Measurements from ENCODE around the gene DUSP14. TPM values are rescaled to one million over a fixed set of nuclear protein-coding genes. Genes with fewer than 3 reads are reported as not detected.

The DUSP14 gene
- total and polyA plus RNA-seq, 9 of the 15 experiments (the other 6 are each of a cell fraction or from before 2014, with no cell fraction given) = 20.2 to 74.0 (median 31.8) TPM

DNA sequence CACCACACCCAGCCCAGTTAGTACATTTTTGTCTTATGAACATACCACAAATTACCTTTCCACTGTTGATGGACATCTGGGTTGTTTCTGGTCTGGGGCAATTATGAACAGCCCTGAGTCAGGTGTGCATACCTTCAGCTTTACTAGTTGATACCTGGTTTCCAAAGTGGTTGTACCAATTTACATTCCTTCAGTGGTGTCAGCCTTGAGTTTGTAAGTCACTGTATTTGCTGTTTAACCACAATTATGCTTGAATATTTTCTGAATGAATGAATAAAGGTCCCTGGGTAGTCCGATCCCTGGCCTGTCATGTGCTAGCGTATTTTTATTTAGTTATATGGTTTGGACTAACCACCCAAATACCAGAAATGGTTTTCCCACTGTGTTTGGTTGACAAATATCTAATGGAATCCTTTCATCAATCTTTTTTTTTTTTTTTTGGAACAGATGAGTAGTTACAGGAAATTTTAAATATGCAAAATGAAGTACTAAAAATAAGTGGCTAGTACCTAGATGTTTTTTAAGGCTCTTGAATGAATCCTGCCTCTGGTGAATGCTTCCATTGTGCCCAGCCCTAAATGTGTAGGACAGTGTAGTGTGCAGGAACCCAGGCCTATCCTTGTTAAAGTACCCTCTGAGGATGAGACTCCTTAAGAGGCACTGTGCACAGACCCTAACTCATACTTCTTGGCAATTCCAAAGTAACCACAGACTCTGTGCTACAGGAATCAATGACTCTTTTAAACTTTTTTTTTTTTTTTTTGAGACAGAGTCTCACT is 3.7 kb downstream of the DUSP14 start:
- CTCF ChIA-PET (ENCODE audit: low intra/inter-chr PET ratio) = interaction anchor here (0.6 kb wide), 2 partner anchors 119 to 926 kb away, joined by 3 to 4 read pairs; no protein-coding TSS in a partner anchor
- intact Hi-C loops (cut with micrococcal nuclease) = no loop called here
- no peaks in the 10 kb centered on the region for H3K9me1 ChIP-seq (ENCODE audit: control insufficient read depth, insufficient read depth, low read length)
- no peak overlapping the region for H3K4me3 ChIP-seq
- H2AFZ ChIP-seq (ENCODE audit: low read depth, low read length) = no peak overlapping the region
- peaks cover 3 to 24% of the 10 kb centered on the region in 2 experiments; a peak in 4 of 5 replicates for H3K4me1 ChIP-seq (replicated peaks in 1 of 2; ENCODE audit: control insufficient read depth in 2 of 2, insufficient read depth in 2 of 2, low read length in 2 of 2)
- no peak overlapping the region; the same call in 1 of the 2 replicates for H3K4me2 ChIP-seq (ENCODE audit: insufficient read depth, low read length)
- H3K27me3 ChIP-seq (ENCODE audit: control insufficient read depth in 2 of 2, insufficient read depth in 2 of 2, low read length in 2 of 2) = no peaks in the 10 kb centered on the region
- no peak overlapping the region for H3K27ac ChIP-seq (ENCODE audit: extremely low read depth, low read depth, low read length)
- H3K9ac ChIP-seq (ENCODE audit: insufficient read depth in 1 of 2, low read depth in 2 of 2, low read length in 2 of 2) = no peak overlapping the region
- H3K36me3 ChIP-seq (ENCODE audit: control insufficient read depth, insufficient read depth, low read length) = no peaks in the 10 kb centered on the region
- no peaks in the 10 kb centered on the region for H4K20me1 ChIP-seq (replicated peaks; ENCODE audit: control insufficient read depth, insufficient read depth, low read length)
- in situ Hi-C loops (cut with MboI) = no loop called here
- no peaks in the 10 kb centered on the region for H3K9me3 ChIP-seq (replicated peaks; ENCODE audit: control insufficient read depth, insufficient read depth, low read depth, low read length)
- POLR2A ChIA-PET = interaction anchor here (1.1 kb wide), 1 partner anchor 9 kb away, joined by 3 read pairs; no protein-coding TSS in a partner anchor
- no peak for ATAC-seq
- DNase-seq (ENCODE audit: extremely low read depth in 1 of 4, low spot score in 3 of 4) = no peak
- BruUV-seq (replicated peaks) = no TSS peak
- peaks cover 77% of the 10 kb centered on the region for H3K79me2 ChIP-seq (ENCODE audit: control insufficient read depth, insufficient read depth, low read length)
- 97% methylated on average over 2 of the region's 2 CpGs for WGBS (ENCODE audit: insufficient coverage, low coverage, missing lambda C conversion rate)
- no peak for FAIRE-seq
- TF ChIP-seq ZBTB49 (CRISPR knock-in tag; IDR thresholded peaks at IDR 0.05; ENCODE audit: borderline replicate concordance) (no peak), ZNF311 (CRISPR knock-in tag; IDR thresholded peaks at IDR 0.05) (no peak), EP300 (IDR thresholded peaks at IDR 0.05; ENCODE audit: low read length) (no peak), HDAC8 (tag; IDR thresholded peaks at IDR 0.05) (no peak)
